Stimulated activated CD4-positive, alpha-beta T cell treated with anti-CD3 and anti-CD28 coated beads, Interleukin-1b, Interleukin-23, amount 100 ng/mL, for 4 hours (primary cell): ENCODE data around the gene FIP1L1.
"Not testable (repeated sequence)": the region's sequence is repeated elsewhere in the genome, so short reads cannot be mapped to it uniquely, and the experiment has no call there.

ENCODE experiments used
- DNase-seq, 2 donors: peaks; one replicate each; pipeline ENCODE4 v3.0.0-alpha.2; 2020; ENCODE audit warnings: low read depth in 2 of 2

Gene FIP1L1

GRCh38 chr4:53376900-53377299, 541 bp upstream of the FIP1L1 start:
- DNase-seq: no peak

- DNase-seq: no peak
These were observed 686 bp downstream of the FIP1L1 start for GRCh38 chr4:53378171-53378482.

GRCh38 chr4:53380221-53380620, 2.8 kb downstream of the FIP1L1 start:
- DNase-seq: no peak

- DNase-seq: not testable (repeated sequence)
These were observed 32.0 kb downstream of the FIP1L1 start for GRCh38 chr4:53409479-53409878.

GRCh38 chr4:53419208-53419607, 41.8 kb downstream of the FIP1L1 start:
- DNase-seq: no peak

- DNase-seq: no peak
These were observed 44.4 kb downstream of the FIP1L1 start for GRCh38 chr4:53421791-53422190.

GRCh38 chr4:53422367-53422766, 44.9 kb downstream of the FIP1L1 start:
- no peak for DNase-seq

- no peak for DNase-seq
These were observed 46.8 kb downstream of the FIP1L1 start for GRCh38 chr4:53424280-53424679.

- DNase-seq: no peak
These were observed 49.9 kb downstream of the FIP1L1 start for GRCh38 chr4:53427366-53427765.

- no peak for DNase-seq
These were observed 53.6 kb downstream of the FIP1L1 start for GRCh38 chr4:53431052-53431451.

- no peak for DNase-seq
These were observed 55.3 kb downstream of the FIP1L1 start for GRCh38 chr4:53432528-53433424.

- DNase-seq: no peak
These were observed 58.8 kb downstream of the FIP1L1 start for GRCh38 chr4:53436251-53436650.

- no peak for DNase-seq
These were observed 64.1 kb downstream of the FIP1L1 start for GRCh38 chr4:53441564-53441963.

- DNase-seq: no peak
These were observed 67.5 kb downstream of the FIP1L1 start for GRCh38 chr4:53444954-53445353.

GRCh38 chr4:53450773-53451172, 73.3 kb downstream of the FIP1L1 start:
- no peak for DNase-seq

GRCh38 chr4:53453385-53453784, 75.9 kb downstream of the FIP1L1 start:
- DNase-seq: no peak

- no peak for DNase-seq
These were observed 78.3 kb downstream of the FIP1L1 start for GRCh38 chr4:53455766-53456165.

- no peak for DNase-seq
These were observed 78.7 kb downstream of the FIP1L1 start for GRCh38 chr4:53456178-53456577.

GRCh38 chr4:53459548-53459947, 82.1 kb downstream of the FIP1L1 start:
- no peak for DNase-seq

- no peak for DNase-seq
These were observed 83.8 kb downstream of the FIP1L1 start for GRCh38 chr4:53461244-53461643.

- DNase-seq: no peak
These were observed 85.9 kb downstream of the FIP1L1 start for GRCh38 chr4:53463340-53463739.

GRCh38 chr4:53465281-53465680, 87.8 kb downstream of the FIP1L1 start:
- DNase-seq: no peak

GRCh38 chr4:53465891-53466290, 88.5 kb downstream of the FIP1L1 start:
- no peak for DNase-seq

GRCh38 chr4:53466576-53466975, 89.1 kb downstream of the FIP1L1 start:
- DNase-seq: not testable (repeated sequence)
